Lower lobe of right lung (tissue), 2 donors: ENCODE results near the gene TSPAN9. TPM values are rescaled to one million over a fixed set of nuclear protein-coding genes. Genes with fewer than 3 reads are reported as not detected.

Experiments used
- ATAC-seq, 2 donors: fragments of 200-7000 bp; cut with Tn5 transposase; one replicate each; pipeline ENCODE4 v1.9.1; 2020 to 2022; ENCODE audit warnings: mild to moderate bottlenecking in 2 of 2, moderate library complexity in 2 of 2
- DNase-seq: peaks from one replicate; pipeline ENCODE4 v3.0.0-alpha.2; 2020
- H3K27ac ChIP-seq: fragments of 200-600 bp; one replicate; pipeline ENCODE4 v1.8.0; 2022
- H3K27me3 ChIP-seq: fragments of 200-600 bp; one replicate; pipeline ENCODE4 v1.8.0; 2022; ENCODE audit warnings: low read depth
- H3K36me3 ChIP-seq: fragments of 200-600 bp; one replicate; pipeline ENCODE4 v1.8.0; 2022; ENCODE audit warnings: mild to moderate bottlenecking
- H3K4me1 ChIP-seq: fragments of 200-600 bp; one replicate; pipeline ENCODE4 v1.8.0; 2022
- H3K4me3 ChIP-seq: fragments of 200-600 bp; one replicate; pipeline ENCODE4 v1.8.0; 2022; ENCODE audit warnings: mild to moderate bottlenecking
- H3K9me3 ChIP-seq: fragments of 200-600 bp; one replicate; pipeline ENCODE4 v1.8.0; 2022
- intact Hi-C: fragments of 100-400 bp; cut with DNase I; formaldehyde crosslinking; loops from one replicate; pipeline ENCODE4 v1.11.0; 2022
- total RNA-seq: library from RNA; stranded (reverse); fragmentation: NEBNext Ultra II Directional; extraction: Animal tissue kit (Norgen Biotek cat#: 25700); gene quantifications from one replicate; pipeline ENCODE4 v1.2.1, GENCODE V29; 2021
- TF ChIP-seq, protein P1 (sequence below): fragments of 200-600 bp; IDR thresholded peaks from one replicate; pipeline ENCODE4 v1.8.0; 2022; ENCODE audit warnings: antibody characterized with exemption, mild to moderate bottlenecking
- donor health status: DM: no; HTN: yes; CAD: no; lungs with severe emphysema.

The TSPAN9 gene
- total RNA-seq, 1 donor from 2014 or later: 61.1 TPM

DNA sequence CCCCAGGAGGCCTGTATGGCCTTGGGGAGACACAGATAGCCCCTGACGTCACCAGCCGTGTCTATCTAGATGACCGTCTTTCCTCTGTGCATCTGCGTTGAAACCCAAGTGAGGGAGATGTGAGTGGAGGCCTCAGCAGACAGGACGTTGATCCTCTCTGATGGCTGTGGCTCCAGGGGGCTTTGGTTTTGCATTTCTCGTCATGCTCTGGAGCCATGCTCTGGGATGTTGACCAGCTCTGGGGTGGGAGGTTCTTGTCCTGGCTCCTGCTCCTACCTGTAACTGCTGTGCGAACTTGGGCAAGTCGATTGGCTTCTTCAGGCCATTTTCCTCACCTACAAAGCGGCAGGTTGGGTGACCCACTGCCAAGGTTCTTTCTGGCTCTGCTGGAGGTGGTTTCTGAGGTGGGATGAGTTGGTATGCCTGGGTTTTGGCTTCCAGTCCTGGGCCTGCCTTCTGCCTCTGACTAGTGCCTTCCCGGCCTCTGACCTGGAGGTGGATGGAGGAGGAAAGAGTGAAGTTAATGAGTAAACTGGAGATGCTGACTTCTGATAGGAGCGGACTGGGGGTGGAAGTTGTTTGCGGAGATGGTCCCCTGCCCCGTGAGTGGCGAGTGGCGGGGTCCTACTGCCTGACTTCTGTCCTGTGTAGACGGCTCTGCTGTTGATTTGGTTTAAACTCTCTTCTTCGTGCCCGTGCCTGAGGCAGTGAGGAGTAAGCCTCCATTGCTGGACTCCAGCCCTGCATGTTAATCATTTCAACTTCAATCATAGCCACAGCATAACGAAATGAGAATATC lies 8.4 kb downstream of the TSPAN9 start:
- ATAC-seq: no peak
- intact Hi-C loops: no loop called here

GRCh38 chr12:3086211-3086610 lies 9.0 kb downstream of the TSPAN9 start:
- Histone ChIP-seq H3K27ac (peak overlapping the region; percentile 66), H3K9me3 (no peaks in the 10 kb centered on the region), H3K36me3 (no peaks in the 10 kb centered on the region), H3K27me3 (no peaks in the 10 kb centered on the region), H3K4me1 (peaks cover 44% of the 10 kb centered on the region), H3K4me3 (no peak overlapping the region)
- ATAC-seq (no peak), DNase-seq (no peak)
- intact Hi-C loops: no loop called here
- TF ChIP-seq, protein P1, sequence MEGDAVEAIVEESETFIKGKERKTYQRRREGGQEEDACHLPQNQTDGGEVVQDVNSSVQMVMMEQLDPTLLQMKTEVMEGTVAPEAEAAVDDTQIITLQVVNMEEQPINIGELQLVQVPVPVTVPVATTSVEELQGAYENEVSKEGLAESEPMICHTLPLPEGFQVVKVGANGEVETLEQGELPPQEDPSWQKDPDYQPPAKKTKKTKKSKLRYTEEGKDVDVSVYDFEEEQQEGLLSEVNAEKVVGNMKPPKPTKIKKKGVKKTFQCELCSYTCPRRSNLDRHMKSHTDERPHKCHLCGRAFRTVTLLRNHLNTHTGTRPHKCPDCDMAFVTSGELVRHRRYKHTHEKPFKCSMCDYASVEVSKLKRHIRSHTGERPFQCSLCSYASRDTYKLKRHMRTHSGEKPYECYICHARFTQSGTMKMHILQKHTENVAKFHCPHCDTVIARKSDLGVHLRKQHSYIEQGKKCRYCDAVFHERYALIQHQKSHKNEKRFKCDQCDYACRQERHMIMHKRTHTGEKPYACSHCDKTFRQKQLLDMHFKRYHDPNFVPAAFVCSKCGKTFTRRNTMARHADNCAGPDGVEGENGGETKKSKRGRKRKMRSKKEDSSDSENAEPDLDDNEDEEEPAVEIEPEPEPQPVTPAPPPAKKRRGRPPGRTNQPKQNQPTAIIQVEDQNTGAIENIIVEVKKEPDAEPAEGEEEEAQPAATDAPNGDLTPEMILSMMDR: no peak

More for the DNA sequence above, 8.4 kb downstream of the TSPAN9 start:
- TF ChIP-seq, protein P1: no peak
- no peak for DNase-seq
- Histone ChIP-seq H3K4me1 (peaks cover 50% of the 10 kb centered on the region), H3K4me3 (no peak overlapping the region), H3K27ac (peak overlapping the region; percentile 66), H3K27me3 (no peaks in the 10 kb centered on the region), H3K36me3 (no peaks in the 10 kb centered on the region), H3K9me3 (no peaks in the 10 kb centered on the region)

DNA sequence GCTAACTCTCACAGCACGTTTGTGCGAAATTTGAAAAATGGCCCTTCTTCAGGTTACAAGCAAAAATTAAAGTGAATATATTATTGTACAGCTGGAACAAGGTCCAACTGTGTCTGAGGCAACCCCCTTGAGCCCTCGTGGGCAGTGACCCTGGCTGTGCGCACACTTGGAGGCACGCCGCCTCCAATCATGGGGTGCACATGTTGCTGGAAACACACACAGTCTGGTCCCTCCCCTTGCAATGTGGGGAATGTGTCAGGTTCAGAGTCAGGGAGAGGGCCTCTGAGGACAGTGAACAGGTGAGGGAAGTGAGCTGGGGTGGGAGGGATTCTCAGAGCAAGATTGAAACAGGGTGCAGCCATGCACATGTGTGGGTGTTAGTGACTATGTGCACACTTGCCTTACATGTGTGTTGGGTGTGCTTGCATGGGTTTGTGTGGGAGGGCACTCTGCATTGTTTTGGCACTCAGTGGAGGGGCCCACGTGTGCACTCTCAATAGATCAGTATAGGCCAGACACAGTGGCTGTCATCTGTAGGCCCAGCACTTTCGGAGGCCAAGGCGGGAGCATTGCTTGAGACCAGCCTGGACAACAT lies 9.6 kb downstream of the TSPAN9 start:
- ATAC-seq (no peak), DNase-seq (no peak)
- H3K27ac ChIP-seq: peak overlapping the region; percentile 18
- no peaks in the 10 kb centered on the region for H3K27me3 ChIP-seq
- TF ChIP-seq, protein P1: no peak
- H3K4me1 ChIP-seq: peaks cover 48% of the 10 kb centered on the region
- intact Hi-C loops: no loop called here
- H3K4me3 ChIP-seq: no peak overlapping the region
- H3K36me3 ChIP-seq: no peaks in the 10 kb centered on the region
- H3K9me3 ChIP-seq: no peaks in the 10 kb centered on the region

GRCh38 chr12:3087758-3088650 lies 10.8 kb downstream of the TSPAN9 start:
- no peaks in the 10 kb centered on the region for H3K9me3 ChIP-seq
- no peaks in the 10 kb centered on the region for H3K27me3 ChIP-seq
- H3K4me1 ChIP-seq: peaks cover 43% of the 10 kb centered on the region
- intact Hi-C loops: no loop called here
- ATAC-seq (no peak), DNase-seq (no peak)
- peak overlapping the region; percentile 10 for H3K27ac ChIP-seq
- H3K36me3 ChIP-seq: no peaks in the 10 kb centered on the region
- no peak overlapping the region for H3K4me3 ChIP-seq
- TF ChIP-seq, protein P1: no peak

- Histone ChIP-seq H3K36me3 (no peaks in the 10 kb centered on the region), H3K4me1 (peaks cover 34% of the 10 kb centered on the region), H3K27me3 (no peaks in the 10 kb centered on the region), H3K9me3 (no peaks in the 10 kb centered on the region), H3K4me3 (no peak overlapping the region), H3K27ac (no peak overlapping the region)
- TF ChIP-seq, protein P1: no peak
- intact Hi-C loops: no loop called here
- no peak for DNase-seq
- ATAC-seq: no peak
Observed at GRCh38 chr12:3089588-3089987, 12.4 kb downstream of the TSPAN9 start.
